H9 (cell line): ENCODE data around the gene NT5C3A. TPM values are rescaled to one million over a fixed set of nuclear protein-coding genes. Genes with fewer than 3 reads are reported as not detected.

Experiments used
- DNase-seq: peaks from one replicate; pipeline ENCODE4 v3.0.0-alpha.2; 2017
- H2AFZ ChIP-seq: one replicate; pipeline ENCODE4 v1.6.1; 2013; ENCODE audit warnings: mild to moderate bottlenecking, low read length, control low read depth, moderate library complexity
- H2AK5ac ChIP-seq: 2 replicates; pipeline ENCODE4 v1.6.1; 2013; ENCODE audit warnings: low read length, control low read depth, mixed read lengths; ENCODE audit not compliant: insufficient read length
- H2BK120ac ChIP-seq: one replicate; pipeline ENCODE4 v1.6.1; 2013; ENCODE audit warnings: low read depth, mild to moderate bottlenecking, low read length, control low read depth, inconsistent platforms; ENCODE audit not compliant: poor library complexity, severe bottlenecking
- H2BK12ac ChIP-seq: 2 replicates; pipeline ENCODE4 v1.6.1; 2013; ENCODE audit warnings: low read length, control low read depth, mixed read lengths, low read depth; ENCODE audit not compliant: insufficient read length
- H2BK15ac ChIP-seq: 2 replicates; pipeline ENCODE4 v1.6.1; 2013; ENCODE audit warnings: low read depth, low read length, control low read depth
- H2BK20ac ChIP-seq: one replicate; pipeline ENCODE4 v1.6.1; 2013; ENCODE audit warnings: low read depth, mild to moderate bottlenecking, low read length, control low read depth, inconsistent platforms; ENCODE audit not compliant: poor library complexity, severe bottlenecking
- H2BK5ac ChIP-seq: 2 replicates; pipeline ENCODE4 v1.6.1; 2013; ENCODE audit warnings: low read length, control low read depth, mixed read lengths; ENCODE audit not compliant: insufficient read length
- H3K14ac ChIP-seq: 2 replicates; pipeline ENCODE4 v1.6.1; 2013; ENCODE audit warnings: low read length, control low read depth; ENCODE audit not compliant: insufficient read depth
- H3K18ac ChIP-seq: 2 replicates; pipeline ENCODE4 v1.6.1; 2013; ENCODE audit warnings: low read depth, mild to moderate bottlenecking, mixed read lengths, low read length, control low read depth; ENCODE audit not compliant: insufficient read length
- H3K23ac ChIP-seq: 2 replicates; pipeline ENCODE4 v1.6.1; 2013; ENCODE audit warnings: low read length, control low read depth, mixed read lengths, low read depth; ENCODE audit not compliant: insufficient read length
- H3K23me2 ChIP-seq: 2 replicates; pipeline ENCODE4 v1.6.1; 2013; ENCODE audit warnings: low read depth, mild to moderate bottlenecking, mixed read lengths, low read length, control low read depth; ENCODE audit not compliant: insufficient read length, poor library complexity, severe bottlenecking
- H3K27ac ChIP-seq: 2 replicates; pipeline ENCODE4 v1.5.1; 2013; ENCODE audit warnings: low read length, control low read depth, mixed read lengths, low read depth; ENCODE audit not compliant: insufficient read length
- H3K27me3 ChIP-seq: 2 replicates; pipeline ENCODE4 v1.6.1; 2013; ENCODE audit warnings: low read length, control low read depth, inconsistent platforms; ENCODE audit not compliant: insufficient read depth
- H3K4ac ChIP-seq: 2 replicates; pipeline ENCODE4 v1.6.1; 2013; ENCODE audit warnings: low read depth, mild to moderate bottlenecking, control low read depth, inconsistent platforms, low read length, moderate library complexity
- H3K4me1 ChIP-seq: 2 replicates; pipeline ENCODE4 v1.6.1; 2013; ENCODE audit warnings: low read length, control low read depth, inconsistent platforms; ENCODE audit not compliant: insufficient read depth
- H3K4me2 ChIP-seq: 2 replicates; pipeline ENCODE4 v1.6.1; 2013; ENCODE audit warnings: low read length, control low read depth, mixed read lengths; ENCODE audit not compliant: insufficient read length, insufficient read depth
- H3K56ac ChIP-seq: 2 replicates; pipeline ENCODE4 v1.6.1; 2013; ENCODE audit warnings: low read depth, mild to moderate bottlenecking, mixed read lengths, low read length, control low read depth; ENCODE audit not compliant: insufficient read length
- H3K79me1 ChIP-seq: 2 replicates; pipeline ENCODE4 v1.6.1; 2013; ENCODE audit warnings: low read depth, mild to moderate bottlenecking, moderate library complexity, low read length, control low read depth, inconsistent platforms; ENCODE audit not compliant: insufficient read depth, poor library complexity, severe bottlenecking
- H3K79me2 ChIP-seq: 2 replicates; pipeline ENCODE4 v1.6.1; 2013; ENCODE audit warnings: low read length, control low read depth, inconsistent platforms; ENCODE audit not compliant: insufficient read depth
- H3K9ac ChIP-seq: 2 replicates; pipeline ENCODE4 v1.6.1; 2013; ENCODE audit warnings: low read length, control low read depth, mixed read lengths; ENCODE audit not compliant: insufficient read length; ENCODE audit errors: extremely low read depth
- H3K9me3 ChIP-seq: one replicate; pipeline ENCODE4 v1.6.1; 2013; ENCODE audit warnings: low read depth, low read length, inconsistent platforms; ENCODE audit not compliant: control insufficient read depth
- H3T11ph ChIP-seq: one replicate; pipeline ENCODE4 v1.6.1; 2013; ENCODE audit warnings: mild to moderate bottlenecking, low read length, control low read depth, inconsistent platforms
- H4K20me1 ChIP-seq: one replicate; pipeline ENCODE4 v1.6.1; 2013; ENCODE audit not compliant: control insufficient read depth, insufficient read length, insufficient read depth
- H4K5ac ChIP-seq: 2 replicates; pipeline ENCODE4 v1.6.1; 2013; ENCODE audit warnings: low read depth, mild to moderate bottlenecking, mixed read lengths, low read length, control low read depth; ENCODE audit not compliant: insufficient read length
- H4K8ac ChIP-seq: replicated peaks from 2 replicates; pipeline ENCODE4 v1.6.1; 2013; ENCODE audit warnings: low read length, control low read depth, mixed read lengths, low read depth; ENCODE audit not compliant: insufficient read length
- H4K91ac ChIP-seq: 2 replicates; pipeline ENCODE4 v1.6.1; 2013; ENCODE audit warnings: low read depth, mild to moderate bottlenecking, moderate library complexity, mixed read lengths, low read length, control low read depth; ENCODE audit not compliant: insufficient read length
- H3K27ac Mint-ChIP-seq, 3 experiments: 2 replicates in 2 of 3; 3 replicates in 1 of 3; pipeline ENCODE4 v1.8.0; 2020 to 2021; ENCODE audit warnings: mixed read lengths in 3 of 3, mild to moderate bottlenecking in 1 of 3, moderate library complexity in 1 of 3
- H3K27me3 Mint-ChIP-seq: 2 replicates; pipeline ENCODE4 v1.8.0; 2021; ENCODE audit warnings: low read depth, mild to moderate bottlenecking, moderate library complexity, mixed read lengths
- H3K36me3 Mint-ChIP-seq, 3 experiments: 2 replicates in 2 of 3; 3 replicates in 1 of 3; pipeline ENCODE4 v1.8.0; 2020 to 2021; ENCODE audit warnings: low read depth in 3 of 3, mixed read lengths in 3 of 3; ENCODE audit not compliant: insufficient read depth in 1 of 3
- H3K4me1 Mint-ChIP-seq, 2 experiments: 2 replicates each; pipeline ENCODE4 v1.8.0; 2020; ENCODE audit warnings: mixed read lengths in 2 of 2
- H3K4me3 Mint-ChIP-seq, 2 experiments: 2 replicates in 1 of 2; 3 replicates in 1 of 2; pipeline ENCODE4 v1.8.0; 2020 to 2021; ENCODE audit warnings: mild to moderate bottlenecking in 2 of 2, mixed read lengths in 2 of 2, moderate library complexity in 1 of 2
- H3K9me3 Mint-ChIP-seq, 2 experiments: 2 replicates in 1 of 2; 3 replicates in 1 of 2; pipeline ENCODE4 v1.8.0; 2020; ENCODE audit warnings: mild to moderate bottlenecking in 2 of 2, mixed read lengths in 2 of 2, moderate library complexity in 1 of 2
- WGBS: extraction: QIAGEN DNeasy Blood & Tissue Kit; methylation state at CpG from one replicate; pipeline ENCODE4 v1.1.7; 2013; ENCODE audit warnings: missing lambda C conversion rate, low lambda C conversion rate, mixed read lengths; ENCODE audit not compliant: insufficient read length; ENCODE audit errors: extremely low coverage; 5-methylcytosine and 5-hydroxymethylcytosine counted together
- total RNA-seq: library from RNA; stranded (reverse); gene quantifications from 2 replicates; pipeline ENCODE4 v1.2.1, GENCODE V29; 2021
- TF ChIP-seq, protein P1 (sequence below): fragments of 200-600 bp; sonication (generic); conservative IDR thresholded peaks from 3 replicates; pipeline ENCODE4 v1.8.0; 2021; ENCODE audit warnings: antibody characterized with exemption, mild to moderate bottlenecking

The NT5C3A gene
- total RNA-seq, 1 experiment from 2014 or later = 22.1 TPM

DNA sequence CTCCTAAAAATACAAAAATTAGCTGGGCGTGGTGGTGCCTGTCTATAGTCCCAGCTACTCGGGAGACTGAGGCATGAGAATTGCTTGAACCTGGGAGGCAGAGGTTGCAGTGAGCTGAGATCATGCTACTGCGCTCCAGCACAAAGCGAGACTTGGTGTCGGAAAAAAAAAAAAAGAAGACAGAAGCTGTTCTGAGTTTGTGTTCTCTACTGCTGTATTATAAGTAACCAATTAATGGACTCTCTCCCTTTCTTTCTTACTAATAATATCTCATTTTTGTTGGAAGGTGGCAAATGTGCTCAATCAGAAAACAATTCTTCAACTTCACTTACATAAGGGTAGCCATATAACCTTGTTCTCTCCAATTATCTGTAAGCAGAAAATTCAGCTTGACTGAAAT, 7.4 kb downstream of the NT5C3A start:
- Histone ChIP-seq H3K27ac (no peak overlapping the region), H3K23me2 (no peaks in the 10 kb centered on the region), H2BK5ac (no peak overlapping the region), H2AFZ (no peak overlapping the region), H3K79me1 (peaks cover 4% of the 10 kb centered on the region), H2BK15ac (no peak overlapping the region), H3K9ac (no peak overlapping the region), H2BK120ac (no peak overlapping the region), H4K20me1 (no peaks in the 10 kb centered on the region), H3K4me2 (no peak overlapping the region), H2AK5ac (no peak overlapping the region), H3T11ph (no peak overlapping the region), H3K4me1 (no peaks in the 10 kb centered on the region), H3K23ac (no peak overlapping the region), H3K9me3 (no peaks in the 10 kb centered on the region), H4K5ac (no peak overlapping the region), H2BK20ac (no peak overlapping the region), H3K18ac (no peak overlapping the region), H3K56ac (no peak overlapping the region), H2BK12ac (no peak overlapping the region), H3K14ac (no peak overlapping the region), H4K8ac (no peak overlapping the region), H3K27me3 (no peaks in the 10 kb centered on the region), H3K79me2 (peaks cover 15% of the 10 kb centered on the region; the same call in 1 of the 2 replicates), H3K4ac (no peak overlapping the region), H4K91ac (no peak overlapping the region)
- WGBS = no CpG with 5 or more reads among the region's 5 CpGs
- no peak for DNase-seq
- peaks cover 0 to 5% (median 3%) of the 10 kb centered on the region in 3 experiments; a peak in 3 of 7 replicates for H3K36me3 Mint-ChIP-seq
- H3K4me3 Mint-ChIP-seq = no peak overlapping the region
- H3K27ac Mint-ChIP-seq = no peak overlapping the region; a peak in 1 of 7 replicates
- TF ChIP-seq, protein P1, sequence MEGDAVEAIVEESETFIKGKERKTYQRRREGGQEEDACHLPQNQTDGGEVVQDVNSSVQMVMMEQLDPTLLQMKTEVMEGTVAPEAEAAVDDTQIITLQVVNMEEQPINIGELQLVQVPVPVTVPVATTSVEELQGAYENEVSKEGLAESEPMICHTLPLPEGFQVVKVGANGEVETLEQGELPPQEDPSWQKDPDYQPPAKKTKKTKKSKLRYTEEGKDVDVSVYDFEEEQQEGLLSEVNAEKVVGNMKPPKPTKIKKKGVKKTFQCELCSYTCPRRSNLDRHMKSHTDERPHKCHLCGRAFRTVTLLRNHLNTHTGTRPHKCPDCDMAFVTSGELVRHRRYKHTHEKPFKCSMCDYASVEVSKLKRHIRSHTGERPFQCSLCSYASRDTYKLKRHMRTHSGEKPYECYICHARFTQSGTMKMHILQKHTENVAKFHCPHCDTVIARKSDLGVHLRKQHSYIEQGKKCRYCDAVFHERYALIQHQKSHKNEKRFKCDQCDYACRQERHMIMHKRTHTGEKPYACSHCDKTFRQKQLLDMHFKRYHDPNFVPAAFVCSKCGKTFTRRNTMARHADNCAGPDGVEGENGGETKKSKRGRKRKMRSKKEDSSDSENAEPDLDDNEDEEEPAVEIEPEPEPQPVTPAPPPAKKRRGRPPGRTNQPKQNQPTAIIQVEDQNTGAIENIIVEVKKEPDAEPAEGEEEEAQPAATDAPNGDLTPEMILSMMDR = no peak
- H3K9me3 Mint-ChIP-seq = no peaks in the 10 kb centered on the region
- no peaks in the 10 kb centered on the region for H3K4me1 Mint-ChIP-seq
- no peaks in the 10 kb centered on the region for H3K27me3 Mint-ChIP-seq
